Measurements from ENCODE around the gene ORM1.

ORM1 gene

GRCh38 chr9:114311571-114312512 lies 11.1 kb upstream of the ORM1 start:
- no peak overlapping the region for H3K27ac ChIP-seq
- intact Hi-C loops (cut with DNase I; ENCODE audit: low total_unique reads): no loop called here
- H3K27me3 ChIP-seq: no peaks in the 10 kb centered on the region
- no peak for TF ChIP-seq CTCF (IDR thresholded peaks at IDR 0.05)
- no peaks in the 10 kb centered on the region for H3K9me3 ChIP-seq
- H3K36me3 ChIP-seq: peaks cover 0 to 16% (median 0%) of the 10 kb centered on the region in 3 donors
- no peak overlapping the region for H3K4me3 ChIP-seq
- no peaks in the 10 kb centered on the region for H3K4me1 ChIP-seq
- peak in 1 of 2 donors; percentile 32 for DNase-seq

GRCh38 chr9:114312513-114312875 lies 10.4 kb upstream of the ORM1 start:
- no peaks in the 10 kb centered on the region for H3K27me3 ChIP-seq
- H3K27ac ChIP-seq: no peak overlapping the region
- no peak overlapping the region for H3K4me3 ChIP-seq
- intact Hi-C loops (cut with DNase I; ENCODE audit: low total_unique reads): no loop called here
- DNase-seq: peak in 1 of 2 donors; percentile 35
- H3K4me1 ChIP-seq: no peaks in the 10 kb centered on the region
- no peaks in the 10 kb centered on the region for H3K9me3 ChIP-seq
- TF ChIP-seq CTCF (IDR thresholded peaks at IDR 0.05): no peak
- H3K36me3 ChIP-seq: peaks cover 0 to 16% (median 0%) of the 10 kb centered on the region in 3 donors

GRCh38 chr9:114313186-114313585 lies 9.7 kb upstream of the ORM1 start:
- no peak for TF ChIP-seq CTCF (IDR thresholded peaks at IDR 0.05)
- Histone ChIP-seq H3K27me3 (no peaks in the 10 kb centered on the region), H3K4me3 (no peak overlapping the region), H3K27ac (no peak overlapping the region), H3K9me3 (no peaks in the 10 kb centered on the region), H3K36me3 (peaks cover 0 to 16% (median 0%) of the 10 kb centered on the region in 3 donors), H3K4me1 (no peaks in the 10 kb centered on the region)
- intact Hi-C loops (cut with DNase I; ENCODE audit: low total_unique reads): no loop called here
- no peak for DNase-seq

- H3K4me1 ChIP-seq: no peaks in the 10 kb centered on the region
- H3K36me3 ChIP-seq: peaks cover 0 to 7% (median 0%) of the 10 kb centered on the region in 3 donors
- H3K27me3 ChIP-seq: no peaks in the 10 kb centered on the region
- H3K9me3 ChIP-seq: no peaks in the 10 kb centered on the region
- intact Hi-C loops (cut with DNase I; ENCODE audit: low total_unique reads): no loop called here
- no peak overlapping the region for H3K4me3 ChIP-seq
- no peak overlapping the region for H3K27ac ChIP-seq
- TF ChIP-seq CTCF (IDR thresholded peaks at IDR 0.05): no peak
- DNase-seq: peak in 1 of 2 donors; percentile 16
Measured at GRCh38 chr9:114314256-114314867, 8.5 kb upstream of the ORM1 start.

- Histone ChIP-seq H3K4me1 (no peaks in the 10 kb centered on the region), H3K4me3 (no peak overlapping the region), H3K27me3 (peaks cover 0 to 6% of the 10 kb centered on the region in 2 donors), H3K9me3 (no peaks in the 10 kb centered on the region), H3K36me3 (peaks cover 0 to 7% (median 0%) of the 10 kb centered on the region in 3 donors), H3K27ac (no peak overlapping the region)
- no peak for TF ChIP-seq CTCF (IDR thresholded peaks at IDR 0.05)
- intact Hi-C loops (cut with DNase I; ENCODE audit: low total_unique reads): no loop called here
- peak in 1 of 2 donors; percentile 65 for DNase-seq
Measured at GRCh38 chr9:114314881-114315722, 7.8 kb upstream of the ORM1 start.

Data from tibial artery (tissue), 4 donors.